Activated T-cell treated with anti-CD3 and anti-CD28 coated beads, Interleukin-2, amount 50 U/mL, for 48 hours (primary cell): ENCODE results near the gene PRIMA1.
A peak's percentile ranks its signal among the peaks of the same experiment; 100 is the strongest.

Experiments
- DNase-seq, 2 experiments: peaks; one replicate each; pipeline ENCODE4 v3.0.0-alpha.2; 2020

The PRIMA1 gene

GRCh38 chr14:93793555-93794324, 5.5 kb upstream of the PRIMA1 start:
- no peak for DNase-seq

GRCh38 chr14:93792391-93792790, 4.1 kb upstream of the PRIMA1 start:
- no peak for DNase-seq

- no peak for DNase-seq
Observed at GRCh38 chr14:93790966-93791365, 2.7 kb upstream of the PRIMA1 start.

GRCh38 chr14:93789228-93790130, 1.2 kb upstream of the PRIMA1 start:
- peak in 1 of 2 experiments; percentile 19 for DNase-seq

GRCh38 chr14:93788543-93789227, 400 bp upstream of the PRIMA1 start:
- DNase-seq, result peak in 1 of 2 experiments; percentile 19

GRCh38 chr14:93787465-93788292, 606 bp downstream of the PRIMA1 start:
- DNase-seq, result peak in 1 of 2 experiments; percentile 18

- no peak for DNase-seq
Observed at GRCh38 chr14:93785423-93785822, 2.9 kb downstream of the PRIMA1 start.

GRCh38 chr14:93784878-93785277, 3.4 kb downstream of the PRIMA1 start:
- no peak for DNase-seq

GRCh38 chr14:93780813-93781400, 7.4 kb downstream of the PRIMA1 start:
- DNase-seq, result no peak

- no peak for DNase-seq
Observed at GRCh38 chr14:93778856-93779629, 9.2 kb downstream of the PRIMA1 start.

GRCh38 chr14:93778453-93778852, 9.8 kb downstream of the PRIMA1 start:
- no peak for DNase-seq

GRCh38 chr14:93775744-93776143, 12.5 kb downstream of the PRIMA1 start:
- no peak for DNase-seq

GRCh38 chr14:93775158-93775557, 13.1 kb downstream of the PRIMA1 start:
- no peak for DNase-seq

- no peak for DNase-seq
Observed at GRCh38 chr14:93772263-93772662, 16.0 kb downstream of the PRIMA1 start.

- DNase-seq, result no peak
Observed at GRCh38 chr14:93765970-93766369, 22.3 kb downstream of the PRIMA1 start.

GRCh38 chr14:93765155-93765554, 23.1 kb downstream of the PRIMA1 start:
- DNase-seq, result no peak

GRCh38 chr14:93764211-93764659, 24.1 kb downstream of the PRIMA1 start:
- DNase-seq, result no peak

- no peak for DNase-seq
Observed at GRCh38 chr14:93759719-93760307, 28.5 kb downstream of the PRIMA1 start.

GRCh38 chr14:93757206-93757605, 31.1 kb downstream of the PRIMA1 start:
- DNase-seq, result no peak

- DNase-seq, result no peak
Observed at GRCh38 chr14:93753647-93754046, 34.6 kb downstream of the PRIMA1 start.
